Measurements from ENCODE around the gene BRD3OS. TPM values are rescaled to one million over a fixed set of nuclear protein-coding genes. Genes with fewer than 3 reads are reported as not detected.

The BRD3OS gene
- total and polyA plus RNA-seq, 2 of the 13 experiments (the other 11 are each of a cell fraction or from before 2014, with no cell fraction given) = 4.9 to 5.7 TPM

DNA sequence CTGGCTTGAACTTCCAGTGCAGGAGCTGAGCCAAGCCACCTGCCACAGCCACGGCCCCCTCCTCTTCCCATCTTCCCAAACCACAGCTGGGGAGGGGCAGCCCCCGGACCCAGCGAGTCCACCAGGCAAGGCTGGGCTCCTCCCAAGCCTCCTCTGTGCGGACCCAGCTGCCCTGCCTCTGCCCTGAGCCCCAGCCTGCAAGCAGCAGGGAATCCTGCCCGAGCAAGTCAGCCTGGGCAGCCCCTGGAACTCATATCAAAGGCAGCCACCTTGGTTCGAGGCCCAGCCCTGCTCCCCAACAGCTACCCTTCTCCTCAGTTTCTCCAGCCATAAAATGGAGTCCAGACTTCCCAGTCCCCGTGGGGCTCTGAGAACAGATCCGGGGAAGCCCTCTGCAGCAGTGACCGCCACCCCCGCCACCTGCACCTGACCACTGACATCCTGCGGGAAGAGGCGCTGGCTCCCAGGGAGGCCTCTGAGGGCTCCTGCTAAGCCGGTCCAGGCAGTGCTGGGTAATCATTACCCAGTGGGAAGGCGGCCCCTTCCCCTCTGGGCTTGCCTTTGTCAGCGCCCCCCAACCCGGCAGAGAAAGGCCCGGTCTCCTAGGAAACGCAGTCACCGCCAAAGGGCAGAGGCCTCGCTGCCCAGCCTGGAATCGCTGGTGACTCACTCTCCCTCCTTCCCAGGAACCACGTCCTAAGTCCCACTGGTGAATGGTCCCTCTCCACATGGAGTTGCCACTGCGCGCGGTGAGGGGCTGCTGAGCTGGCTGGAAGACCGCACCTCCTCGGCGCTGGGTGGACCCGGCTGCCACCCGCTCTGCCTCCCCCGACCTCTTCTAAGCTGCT lies 34.7 kb upstream of the BRD3OS start (continued):
- TF ChIP-seq, protein P1, sequence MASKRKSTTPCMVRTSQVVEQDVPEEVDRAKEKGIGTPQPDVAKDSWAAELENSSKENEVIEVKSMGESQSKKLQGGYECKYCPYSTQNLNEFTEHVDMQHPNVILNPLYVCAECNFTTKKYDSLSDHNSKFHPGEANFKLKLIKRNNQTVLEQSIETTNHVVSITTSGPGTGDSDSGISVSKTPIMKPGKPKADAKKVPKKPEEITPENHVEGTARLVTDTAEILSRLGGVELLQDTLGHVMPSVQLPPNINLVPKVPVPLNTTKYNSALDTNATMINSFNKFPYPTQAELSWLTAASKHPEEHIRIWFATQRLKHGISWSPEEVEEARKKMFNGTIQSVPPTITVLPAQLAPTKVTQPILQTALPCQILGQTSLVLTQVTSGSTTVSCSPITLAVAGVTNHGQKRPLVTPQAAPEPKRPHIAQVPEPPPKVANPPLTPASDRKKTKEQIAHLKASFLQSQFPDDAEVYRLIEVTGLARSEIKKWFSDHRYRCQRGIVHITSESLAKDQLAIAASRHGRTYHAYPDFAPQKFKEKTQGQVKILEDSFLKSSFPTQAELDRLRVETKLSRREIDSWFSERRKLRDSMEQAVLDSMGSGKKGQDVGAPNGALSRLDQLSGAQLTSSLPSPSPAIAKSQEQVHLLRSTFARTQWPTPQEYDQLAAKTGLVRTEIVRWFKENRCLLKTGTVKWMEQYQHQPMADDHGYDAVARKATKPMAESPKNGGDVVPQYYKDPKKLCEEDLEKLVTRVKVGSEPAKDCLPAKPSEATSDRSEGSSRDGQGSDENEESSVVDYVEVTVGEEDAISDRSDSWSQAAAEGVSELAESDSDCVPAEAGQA (IDR thresholded peaks at IDR 0.05; ENCODE audit: low read depth) = peak; percentile 26; the same call in 1 of the 2 replicates
- TF ChIP-seq, protein P1 (CRISPR knock-in tag; IDR thresholded peaks at IDR 0.05; ENCODE audit: borderline replicate concordance) = no peak
- TF ChIP-seq, protein P2, sequence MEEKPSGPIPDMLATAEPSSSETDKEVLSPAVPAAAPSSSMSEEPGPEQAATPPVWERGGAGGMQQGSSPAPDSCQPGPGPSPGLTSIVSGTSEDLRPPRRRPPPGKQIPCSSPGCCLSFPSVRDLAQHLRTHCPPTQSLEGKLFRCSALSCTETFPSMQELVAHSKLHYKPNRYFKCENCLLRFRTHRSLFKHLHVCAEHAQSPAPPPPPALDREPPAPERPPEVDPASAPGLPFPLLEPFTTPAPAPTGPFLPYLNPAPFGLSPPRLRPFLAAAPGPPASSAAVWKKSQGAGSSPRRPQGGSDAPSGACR (CRISPR knock-in tag; IDR thresholded peaks at IDR 0.05) = peak; percentile 49; the same call in 1 of the 2 replicates
- no peak for TF ChIP-seq POGZ (CRISPR knock-in tag; IDR thresholded peaks at IDR 0.05)
- 0 out of 2 replicates have a peak, but pooled peaks have one; percentile 68 for TF ChIP-seq ZSCAN9 (CRISPR knock-in tag; IDR thresholded peaks at IDR 0.05; ENCODE audit: borderline replicate concordance)
- no peak for TF ChIP-seq ZNF766 (CRISPR knock-in tag; IDR thresholded peaks at IDR 0.05; ENCODE audit: borderline replicate concordance)
- peak; percentile 52; the same call in 1 of the 2 replicates for TF ChIP-seq MYC (CRISPR knock-in tag; IDR thresholded peaks at IDR 0.05; ENCODE audit: borderline replicate concordance)
- no peak for TF ChIP-seq RNF2 (conservative IDR thresholded peaks at IDR 0.05; ENCODE audit: low read depth)
- no peak for TF ChIP-seq PHB2 (IDR thresholded peaks at IDR 0.05; ENCODE audit: partially characterized antibody)
- no peak for TF ChIP-seq ZNF326 (CRISPR knock-in tag; IDR thresholded peaks at IDR 0.05; ENCODE audit: borderline replicate concordance)
- no peak for TF ChIP-seq RAD21 (CRISPR knock-in tag; IDR thresholded peaks at IDR 0.05)
- TF ChIP-seq, protein P3, sequence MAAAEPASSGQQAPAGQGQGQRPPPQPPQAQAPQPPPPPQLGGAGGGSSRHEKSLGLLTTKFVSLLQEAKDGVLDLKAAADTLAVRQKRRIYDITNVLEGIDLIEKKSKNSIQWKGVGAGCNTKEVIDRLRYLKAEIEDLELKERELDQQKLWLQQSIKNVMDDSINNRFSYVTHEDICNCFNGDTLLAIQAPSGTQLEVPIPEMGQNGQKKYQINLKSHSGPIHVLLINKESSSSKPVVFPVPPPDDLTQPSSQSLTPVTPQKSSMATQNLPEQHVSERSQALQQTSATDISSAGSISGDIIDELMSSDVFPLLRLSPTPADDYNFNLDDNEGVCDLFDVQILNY (CRISPR knock-in tag; conservative IDR thresholded peaks at IDR 0.05) = no peak
- TF ChIP-seq, protein P4, sequence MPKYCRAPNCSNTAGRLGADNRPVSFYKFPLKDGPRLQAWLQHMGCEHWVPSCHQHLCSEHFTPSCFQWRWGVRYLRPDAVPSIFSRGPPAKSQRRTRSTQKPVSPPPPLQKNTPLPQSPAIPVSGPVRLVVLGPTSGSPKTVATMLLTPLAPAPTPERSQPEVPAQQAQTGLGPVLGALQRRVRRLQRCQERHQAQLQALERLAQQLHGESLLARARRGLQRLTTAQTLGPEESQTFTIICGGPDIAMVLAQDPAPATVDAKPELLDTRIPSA (CRISPR knock-in tag; IDR thresholded peaks at IDR 0.05; ENCODE audit: borderline replicate concordance) = no peak
- no peak for TF ChIP-seq REPIN1 (CRISPR knock-in tag; IDR thresholded peaks at IDR 0.05; ENCODE audit: borderline replicate concordance, low read depth)
- peak; percentile 33; the same call in 1 of the 2 replicates for TF ChIP-seq BCL6 (CRISPR knock-in tag; IDR thresholded peaks at IDR 0.05)
- no peak for TF ChIP-seq ZNF644 (CRISPR knock-in tag; IDR thresholded peaks at IDR 0.05; ENCODE audit: low read depth)
- no peak for TF ChIP-seq RARG (CRISPR knock-in tag; IDR thresholded peaks at IDR 0.05; ENCODE audit: low read depth)
- TF ChIP-seq ZMAT3 (CRISPR knock-in tag; conservative IDR thresholded peaks at IDR 0.05) = no peak; the same call in 1 of the 2 replicates
- no peak for TF ChIP-seq BRCA1 (CRISPR knock-in tag; IDR thresholded peaks at IDR 0.05)
- no peak for TF ChIP-seq ZMYM2 (CRISPR knock-in tag; IDR thresholded peaks at IDR 0.05)
- TF ChIP-seq, protein P5, sequence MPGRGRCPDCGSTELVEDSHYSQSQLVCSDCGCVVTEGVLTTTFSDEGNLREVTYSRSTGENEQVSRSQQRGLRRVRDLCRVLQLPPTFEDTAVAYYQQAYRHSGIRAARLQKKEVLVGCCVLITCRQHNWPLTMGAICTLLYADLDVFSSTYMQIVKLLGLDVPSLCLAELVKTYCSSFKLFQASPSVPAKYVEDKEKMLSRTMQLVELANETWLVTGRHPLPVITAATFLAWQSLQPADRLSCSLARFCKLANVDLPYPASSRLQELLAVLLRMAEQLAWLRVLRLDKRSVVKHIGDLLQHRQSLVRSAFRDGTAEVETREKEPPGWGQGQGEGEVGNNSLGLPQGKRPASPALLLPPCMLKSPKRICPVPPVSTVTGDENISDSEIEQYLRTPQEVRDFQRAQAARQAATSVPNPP (CRISPR knock-in tag; IDR thresholded peaks at IDR 0.05) = no peak
